ENCODE data around the gene TMPRSS2.

Gene TMPRSS2

GRCh38 chr21:41482980-41483379, 25.0 kb downstream of the TMPRSS2 start:
- Histone ChIP-seq H3K36me3 (ENCODE audit: control insufficient read depth in 2 of 2, insufficient read depth in 2 of 2, low read length in 2 of 2) (no peaks in the 10 kb centered on the region), H3K27me3 (ENCODE audit: control insufficient read depth in 1 of 2, insufficient read depth in 2 of 2, low read length in 2 of 2) (no peaks in the 10 kb centered on the region), H3K4me1 (ENCODE audit: control insufficient read depth, insufficient read depth, low read length) (peaks cover 3% of the 10 kb centered on the region), H3K9me3 (ENCODE audit: control insufficient read depth in 2 of 2, low read length in 2 of 2) (no peaks in the 10 kb centered on the region), H3K27ac (ENCODE audit: low read length) (no peak overlapping the region), H3K4me3 (ENCODE audit: low read length in 2 of 2) (no peak overlapping the region), H3K9ac (ENCODE audit: low read length in 2 of 2) (no peak overlapping the region)

- Histone ChIP-seq H3K36me3 (ENCODE audit: control insufficient read depth in 2 of 2, insufficient read depth in 2 of 2, low read length in 2 of 2) (no peaks in the 10 kb centered on the region), H3K4me1 (ENCODE audit: control insufficient read depth, insufficient read depth, low read length) (peaks cover 3% of the 10 kb centered on the region), H3K27me3 (ENCODE audit: control insufficient read depth in 1 of 2, insufficient read depth in 2 of 2, low read length in 2 of 2) (no peaks in the 10 kb centered on the region), H3K4me3 (ENCODE audit: low read length in 2 of 2) (no peak overlapping the region), H3K27ac (ENCODE audit: low read length) (no peak overlapping the region), H3K9ac (ENCODE audit: low read length in 2 of 2) (no peak overlapping the region), H3K9me3 (ENCODE audit: control insufficient read depth in 2 of 2, low read length in 2 of 2) (no peaks in the 10 kb centered on the region)
Observed at GRCh38 chr21:41482301-41482700, 25.7 kb downstream of the TMPRSS2 start.

DNA sequence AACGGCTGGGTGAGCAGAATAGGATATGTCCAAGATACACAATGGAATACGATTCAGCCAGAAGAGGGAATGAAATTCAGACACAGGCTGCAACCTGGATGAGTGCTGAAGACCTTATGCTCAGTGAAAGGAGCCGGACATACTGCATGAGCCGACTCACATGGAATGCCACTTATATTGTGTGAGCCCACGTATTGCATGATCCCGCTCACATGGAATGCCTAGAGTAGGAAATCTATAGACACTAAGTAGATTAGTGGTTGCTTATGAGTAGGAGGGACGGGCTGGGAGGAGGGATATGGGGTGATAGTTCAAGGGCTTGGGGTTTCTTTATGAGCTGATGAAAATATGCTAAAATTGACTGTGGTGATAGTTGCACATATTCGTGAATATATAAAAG, 26.8 kb downstream of the TMPRSS2 start:
- peaks cover 3% of the 10 kb centered on the region for H3K4me1 ChIP-seq (ENCODE audit: control insufficient read depth, insufficient read depth, low read length)
- no peaks in the 10 kb centered on the region for H3K36me3 ChIP-seq (ENCODE audit: control insufficient read depth in 2 of 2, insufficient read depth in 2 of 2, low read length in 2 of 2)
- H3K9me3 ChIP-seq (ENCODE audit: control insufficient read depth in 2 of 2, low read length in 2 of 2), result no peaks in the 10 kb centered on the region
- H3K27me3 ChIP-seq (ENCODE audit: control insufficient read depth in 1 of 2, insufficient read depth in 2 of 2, low read length in 2 of 2), result no peaks in the 10 kb centered on the region
- H3K27ac ChIP-seq (ENCODE audit: low read length), result no peak overlapping the region
- H3K4me3 ChIP-seq (ENCODE audit: low read length in 2 of 2), result no peak overlapping the region
- H3K9ac ChIP-seq (ENCODE audit: low read length in 2 of 2), result no peak overlapping the region

DNA sequence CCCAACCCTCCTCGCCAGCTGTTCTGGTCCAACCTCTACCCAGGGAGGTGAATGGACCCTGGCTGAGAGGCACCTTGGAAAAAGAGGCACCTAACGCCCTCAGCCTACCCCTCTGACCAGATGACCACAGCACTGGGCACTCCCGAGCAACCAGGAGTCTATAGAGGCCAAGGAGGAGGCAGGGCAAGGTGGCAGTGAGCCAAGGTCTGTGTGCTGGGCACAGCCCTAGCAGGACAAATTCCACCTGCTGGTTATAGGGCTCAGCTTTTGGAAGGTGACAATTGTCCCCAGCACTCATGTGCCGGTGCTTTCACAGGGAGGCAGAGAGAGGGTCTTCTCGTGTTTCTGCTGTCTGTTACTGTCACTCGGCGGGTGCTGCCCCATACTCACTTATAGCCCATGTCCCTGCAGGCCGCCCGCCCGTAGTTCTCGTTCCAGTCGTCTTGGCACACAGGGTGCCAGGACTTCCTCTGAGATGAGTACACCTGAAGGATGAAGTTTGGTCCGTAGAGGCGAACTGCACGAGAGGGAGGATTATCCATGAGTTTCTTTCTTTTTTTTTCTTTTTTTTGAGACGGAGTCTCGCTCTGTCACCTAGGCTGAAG, 27.8 kb downstream of the TMPRSS2 start:
- H3K27ac ChIP-seq (ENCODE audit: low read length), result no peak overlapping the region
- no peak overlapping the region for H3K4me3 ChIP-seq (ENCODE audit: low read length in 2 of 2)

GRCh38 chr21:41479686-41480085, 28.3 kb downstream of the TMPRSS2 start:
- H3K4me1 ChIP-seq (ENCODE audit: control insufficient read depth, insufficient read depth, low read length), result no peaks in the 10 kb centered on the region

More for the DNA sequence above, 27.8 kb downstream of the TMPRSS2 start:
- no peaks in the 10 kb centered on the region for H3K36me3 ChIP-seq (ENCODE audit: control insufficient read depth in 2 of 2, insufficient read depth in 2 of 2, low read length in 2 of 2)
- H3K9me3 ChIP-seq (ENCODE audit: control insufficient read depth in 2 of 2, low read length in 2 of 2), result no peaks in the 10 kb centered on the region
- H3K27me3 ChIP-seq (ENCODE audit: control insufficient read depth in 1 of 2, insufficient read depth in 2 of 2, low read length in 2 of 2), result no peaks in the 10 kb centered on the region
- H3K4me1 ChIP-seq (ENCODE audit: control insufficient read depth, insufficient read depth, low read length), result no peaks in the 10 kb centered on the region
- no peak overlapping the region for H3K9ac ChIP-seq (ENCODE audit: low read length in 2 of 2)

DNA sequence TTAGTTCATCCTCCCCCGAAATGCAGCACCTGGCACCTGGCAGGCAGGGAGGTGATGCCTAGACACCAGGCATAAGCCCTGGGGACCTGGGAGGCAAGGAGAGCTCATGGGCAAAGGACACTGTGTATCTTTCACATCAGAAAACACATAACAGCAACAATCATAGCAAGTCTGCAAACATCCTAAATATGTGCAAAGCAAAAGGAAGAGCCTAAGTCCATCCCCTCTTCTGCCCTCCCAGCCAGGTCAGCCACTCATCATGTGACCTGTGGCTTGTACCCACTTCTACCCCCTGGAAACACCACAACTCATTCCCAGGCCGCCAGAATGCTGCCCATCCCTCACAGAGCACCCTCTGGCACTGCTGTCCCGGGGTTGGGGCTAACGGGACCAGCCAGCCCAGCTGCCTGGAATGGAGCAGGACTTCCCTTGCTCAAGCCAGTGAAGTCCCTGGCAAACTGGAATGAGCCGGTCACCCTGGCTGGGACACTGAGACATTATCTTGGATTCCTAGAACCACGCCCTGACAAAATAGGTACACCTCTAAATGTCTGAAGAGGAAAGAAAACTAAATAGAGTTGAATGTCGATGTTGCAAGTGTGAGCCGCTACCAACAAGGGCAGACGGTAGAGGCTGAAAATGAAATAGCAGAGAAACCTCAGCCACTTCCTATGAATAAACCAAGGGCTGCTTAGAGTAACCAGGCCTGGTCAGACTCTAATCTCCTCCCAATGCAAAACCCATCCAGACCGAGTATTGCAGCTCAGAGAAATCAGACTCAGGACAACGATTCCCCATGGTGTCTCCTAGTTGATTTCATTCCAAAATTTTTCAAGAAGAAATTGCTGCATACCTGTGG, 29.4 kb downstream of the TMPRSS2 start:
- Histone ChIP-seq H3K9me3 (ENCODE audit: control insufficient read depth in 2 of 2, low read length in 2 of 2) (no peaks in the 10 kb centered on the region), H3K4me1 (ENCODE audit: control insufficient read depth, insufficient read depth, low read length) (no peaks in the 10 kb centered on the region), H3K9ac (ENCODE audit: low read length in 2 of 2) (no peak overlapping the region), H3K27me3 (ENCODE audit: control insufficient read depth in 1 of 2, insufficient read depth in 2 of 2, low read length in 2 of 2) (no peaks in the 10 kb centered on the region), H3K36me3 (ENCODE audit: control insufficient read depth in 2 of 2, insufficient read depth in 2 of 2, low read length in 2 of 2) (no peaks in the 10 kb centered on the region), H3K27ac (ENCODE audit: low read length) (no peak overlapping the region), H3K4me3 (ENCODE audit: low read length in 2 of 2) (no peak overlapping the region)

More at GRCh38 chr21:41479686-41480085, 28.3 kb downstream of the TMPRSS2 start:
- Histone ChIP-seq H3K9me3 (ENCODE audit: control insufficient read depth in 2 of 2, low read length in 2 of 2) (no peaks in the 10 kb centered on the region), H3K9ac (ENCODE audit: low read length in 2 of 2) (no peak overlapping the region), H3K36me3 (ENCODE audit: control insufficient read depth in 2 of 2, insufficient read depth in 2 of 2, low read length in 2 of 2) (no peaks in the 10 kb centered on the region), H3K4me3 (ENCODE audit: low read length in 2 of 2) (no peak overlapping the region), H3K27me3 (ENCODE audit: control insufficient read depth in 1 of 2, insufficient read depth in 2 of 2, low read length in 2 of 2) (no peaks in the 10 kb centered on the region), H3K27ac (ENCODE audit: low read length) (no peak overlapping the region)

DNA sequence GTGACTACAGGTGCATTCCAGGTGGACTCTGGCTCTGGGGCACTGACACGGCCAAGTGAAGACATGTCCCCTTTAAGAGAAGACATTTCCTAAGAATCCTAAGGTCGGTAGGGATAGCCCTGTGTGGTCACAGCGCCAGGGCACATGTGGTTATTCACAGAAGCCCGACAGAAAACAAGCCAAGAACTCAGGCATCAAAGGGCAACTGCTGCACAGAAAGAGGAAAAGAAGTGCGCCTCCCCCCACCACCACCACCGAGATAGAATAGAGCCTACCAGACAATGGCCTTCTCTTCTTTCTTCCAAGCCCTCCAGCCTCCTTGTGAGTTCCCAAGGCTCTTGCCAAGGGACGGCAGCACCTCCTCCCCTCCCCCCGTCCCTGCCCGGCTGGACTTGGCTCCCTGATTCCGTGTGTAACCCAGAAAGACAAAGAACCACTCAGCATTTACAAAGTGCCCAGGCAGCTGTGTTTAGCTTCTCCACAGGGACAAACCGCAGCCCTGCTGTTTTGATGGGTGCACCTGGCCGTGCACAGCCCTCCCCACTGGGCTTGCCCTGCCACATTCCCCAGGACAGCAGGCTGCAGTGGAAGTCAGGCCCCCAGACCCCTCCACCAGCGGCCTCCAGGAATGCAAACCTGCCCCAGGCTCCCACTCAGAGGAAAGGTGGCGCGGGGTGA, 30.2 kb downstream of the TMPRSS2 start:
- Histone ChIP-seq H3K9me3 (ENCODE audit: control insufficient read depth in 2 of 2, low read length in 2 of 2) (no peaks in the 10 kb centered on the region), H3K9ac (ENCODE audit: low read length in 2 of 2) (no peak overlapping the region), H3K27me3 (ENCODE audit: control insufficient read depth in 1 of 2, insufficient read depth in 2 of 2, low read length in 2 of 2) (peaks cover under 1 to 3% of the 10 kb centered on the region in 2 donors), H3K27ac (ENCODE audit: low read length) (no peak overlapping the region), H3K36me3 (ENCODE audit: control insufficient read depth in 2 of 2, insufficient read depth in 2 of 2, low read length in 2 of 2) (no peaks in the 10 kb centered on the region), H3K4me3 (ENCODE audit: low read length in 2 of 2) (no peak overlapping the region), H3K4me1 (ENCODE audit: control insufficient read depth, insufficient read depth, low read length) (no peaks in the 10 kb centered on the region)

GRCh38 chr21:41475714-41476420, 32.1 kb downstream of the TMPRSS2 start:
- no peaks in the 10 kb centered on the region for H3K9me3 ChIP-seq (ENCODE audit: control insufficient read depth in 2 of 2, low read length in 2 of 2)
- no peaks in the 10 kb centered on the region for H3K36me3 ChIP-seq (ENCODE audit: control insufficient read depth in 2 of 2, insufficient read depth in 2 of 2, low read length in 2 of 2)
- no peak overlapping the region for H3K9ac ChIP-seq (ENCODE audit: low read length in 2 of 2)
- peaks cover 3 to 7% of the 10 kb centered on the region in 2 donors for H3K27me3 ChIP-seq (ENCODE audit: control insufficient read depth in 1 of 2, insufficient read depth in 2 of 2, low read length in 2 of 2)
- H3K27ac ChIP-seq (ENCODE audit: low read length), result no peak overlapping the region
- no peak overlapping the region for H3K4me3 ChIP-seq (ENCODE audit: low read length in 2 of 2)
- no peaks in the 10 kb centered on the region for H3K4me1 ChIP-seq (ENCODE audit: control insufficient read depth, insufficient read depth, low read length)

DNA sequence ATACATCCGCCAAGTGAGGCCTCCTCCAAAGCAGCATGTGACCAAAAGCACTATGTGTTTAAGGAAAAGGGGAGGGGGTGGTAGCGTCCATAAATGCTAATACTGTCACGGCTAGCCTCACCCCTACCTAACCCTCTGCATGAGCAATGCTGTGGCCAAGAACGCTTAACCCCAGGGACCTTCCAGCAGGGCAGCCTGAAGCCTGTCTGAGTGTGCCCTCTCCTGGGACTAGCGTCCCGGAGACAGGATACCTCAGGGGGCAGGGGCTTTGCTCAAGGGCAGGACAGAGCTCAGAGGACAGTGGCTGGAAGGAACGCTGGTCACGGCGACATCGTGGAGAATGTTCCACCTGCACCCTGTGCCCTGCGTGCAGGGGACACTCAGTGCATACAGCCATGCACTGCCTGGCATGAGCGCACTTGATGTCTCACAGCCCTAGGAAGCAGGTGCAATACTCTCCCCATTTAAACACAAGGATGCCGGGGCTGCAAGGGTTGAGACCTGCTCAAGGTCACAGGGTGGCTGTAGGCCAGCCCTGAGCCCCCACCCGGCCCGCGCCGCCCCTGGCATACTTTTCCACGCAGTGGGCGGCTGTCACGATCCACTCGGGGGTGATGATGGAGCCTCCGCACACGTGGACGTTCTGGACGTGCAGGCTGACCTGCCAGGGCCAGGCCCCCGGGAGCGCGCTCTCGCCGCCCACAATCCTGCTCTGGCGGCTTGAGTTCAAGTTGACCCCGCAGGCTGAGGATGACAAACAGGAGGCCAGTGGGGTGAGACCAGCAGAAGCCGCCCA, 35.0 kb downstream of the TMPRSS2 start:
- no peaks in the 10 kb centered on the region for H3K9me3 ChIP-seq (ENCODE audit: control insufficient read depth in 2 of 2, low read length in 2 of 2)
- H3K27ac ChIP-seq (ENCODE audit: low read length), result no peak overlapping the region
- no peak overlapping the region for H3K9ac ChIP-seq (ENCODE audit: low read length in 2 of 2)
- H3K36me3 ChIP-seq (ENCODE audit: control insufficient read depth in 2 of 2, insufficient read depth in 2 of 2, low read length in 2 of 2), result no peaks in the 10 kb centered on the region
- no peak overlapping the region for H3K4me3 ChIP-seq (ENCODE audit: low read length in 2 of 2)
- no peaks in the 10 kb centered on the region for H3K4me1 ChIP-seq (ENCODE audit: control insufficient read depth, insufficient read depth, low read length)
- H3K27me3 ChIP-seq (ENCODE audit: control insufficient read depth in 1 of 2, insufficient read depth in 2 of 2, low read length in 2 of 2), result peaks cover 7 to 9% of the 10 kb centered on the region in 2 donors

GRCh38 chr21:41470054-41470453, 37.9 kb downstream of the TMPRSS2 start:
- Histone ChIP-seq H3K36me3 (ENCODE audit: control insufficient read depth in 2 of 2, insufficient read depth in 2 of 2, low read length in 2 of 2) (no peaks in the 10 kb centered on the region), H3K4me1 (ENCODE audit: control insufficient read depth, insufficient read depth, low read length) (peaks cover 8% of the 10 kb centered on the region)

More at GRCh38 chr21:41470054-41470453, 37.9 kb downstream of the TMPRSS2 start:
- Histone ChIP-seq H3K4me3 (ENCODE audit: low read length in 2 of 2) (no peak overlapping the region), H3K27ac (ENCODE audit: low read length) (no peak overlapping the region), H3K27me3 (ENCODE audit: control insufficient read depth in 1 of 2, insufficient read depth in 2 of 2, low read length in 2 of 2) (peaks cover 7 to 9% of the 10 kb centered on the region in 2 donors), H3K9me3 (ENCODE audit: control insufficient read depth in 2 of 2, low read length in 2 of 2) (no peaks in the 10 kb centered on the region), H3K9ac (ENCODE audit: low read length in 2 of 2) (no peak overlapping the region)
